ENCODE data around the gene C1QTNF1. TPM values are rescaled to one million over a fixed set of nuclear protein-coding genes. Genes with fewer than 3 reads are reported as not detected.
A peak's percentile ranks its signal among the peaks of the same experiment; 100 is the strongest.

C1QTNF1 gene
- total RNA-seq, 1 donor: 13.8 TPM

DNA sequence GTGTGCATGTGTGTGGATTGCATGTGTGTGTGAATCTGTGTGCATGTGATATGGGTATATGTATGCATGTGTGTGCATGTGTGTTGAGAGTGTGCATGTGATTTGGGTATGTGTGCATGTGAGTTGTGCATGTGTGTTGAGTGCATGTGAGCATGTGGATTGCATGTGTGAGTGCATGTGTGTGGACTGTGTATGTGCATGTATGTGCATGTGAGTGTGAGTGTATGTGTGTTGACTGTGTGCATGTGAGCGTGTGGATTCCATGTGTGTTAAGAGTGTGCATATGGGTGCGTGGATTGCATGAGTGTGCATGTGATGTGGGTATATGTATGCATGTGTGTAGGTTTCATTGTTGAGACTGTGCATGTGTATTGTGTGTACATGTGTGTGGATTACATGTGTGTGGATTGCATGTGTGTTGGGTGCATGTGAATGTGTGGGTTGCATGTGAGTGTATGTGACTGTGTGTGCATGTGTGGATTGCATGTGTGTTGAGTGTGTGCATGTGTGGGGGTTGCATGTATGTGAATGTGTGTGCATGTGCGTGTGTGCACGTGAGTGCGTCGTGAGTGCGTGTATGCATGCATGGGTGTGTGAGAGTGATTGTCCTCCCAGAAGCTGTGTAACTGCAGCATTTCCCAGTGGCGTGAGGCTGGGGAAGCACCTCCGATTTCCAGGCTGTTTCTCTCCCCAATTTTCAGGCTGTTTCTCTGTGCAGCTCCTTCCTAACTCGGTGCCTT is 19.4 kb downstream of the C1QTNF1 start:
- Histone ChIP-seq H3K36me3 (ENCODE audit: insufficient read depth, low read length) (no peaks in the 10 kb centered on the region), H3K4me1 (ENCODE audit: insufficient read depth, low read length) (peaks cover 23% of the 10 kb centered on the region), H4K20me1 (ENCODE audit: insufficient read depth, low read length) (no peaks in the 10 kb centered on the region), H3K4me3 (ENCODE audit: insufficient read depth, low read length) (no peak overlapping the region), H2AFZ (ENCODE audit: low read length) (no peak overlapping the region), H3K9me3 (ENCODE audit: low read depth, low read length) (no peaks in the 10 kb centered on the region), H3K79me2 (ENCODE audit: insufficient read depth, low read length) (no peaks in the 10 kb centered on the region), H3K27ac (ENCODE audit: low read depth, low read length) (no peak overlapping the region), H3K27me3 (ENCODE audit: insufficient read depth, low read length) (peaks cover 27% of the 10 kb centered on the region), H3K4me2 (ENCODE audit: insufficient read depth, low read length) (no peak overlapping the region)
- TF ChIP-seq, protein P1, sequence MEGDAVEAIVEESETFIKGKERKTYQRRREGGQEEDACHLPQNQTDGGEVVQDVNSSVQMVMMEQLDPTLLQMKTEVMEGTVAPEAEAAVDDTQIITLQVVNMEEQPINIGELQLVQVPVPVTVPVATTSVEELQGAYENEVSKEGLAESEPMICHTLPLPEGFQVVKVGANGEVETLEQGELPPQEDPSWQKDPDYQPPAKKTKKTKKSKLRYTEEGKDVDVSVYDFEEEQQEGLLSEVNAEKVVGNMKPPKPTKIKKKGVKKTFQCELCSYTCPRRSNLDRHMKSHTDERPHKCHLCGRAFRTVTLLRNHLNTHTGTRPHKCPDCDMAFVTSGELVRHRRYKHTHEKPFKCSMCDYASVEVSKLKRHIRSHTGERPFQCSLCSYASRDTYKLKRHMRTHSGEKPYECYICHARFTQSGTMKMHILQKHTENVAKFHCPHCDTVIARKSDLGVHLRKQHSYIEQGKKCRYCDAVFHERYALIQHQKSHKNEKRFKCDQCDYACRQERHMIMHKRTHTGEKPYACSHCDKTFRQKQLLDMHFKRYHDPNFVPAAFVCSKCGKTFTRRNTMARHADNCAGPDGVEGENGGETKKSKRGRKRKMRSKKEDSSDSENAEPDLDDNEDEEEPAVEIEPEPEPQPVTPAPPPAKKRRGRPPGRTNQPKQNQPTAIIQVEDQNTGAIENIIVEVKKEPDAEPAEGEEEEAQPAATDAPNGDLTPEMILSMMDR (IDR thresholded peaks at IDR 0.05; ENCODE audit: extremely low read depth, low read depth, low read length): no peak
- DNase-seq (ENCODE audit: insufficient read length, low spot score, missing footprints): no peak

DNA sequence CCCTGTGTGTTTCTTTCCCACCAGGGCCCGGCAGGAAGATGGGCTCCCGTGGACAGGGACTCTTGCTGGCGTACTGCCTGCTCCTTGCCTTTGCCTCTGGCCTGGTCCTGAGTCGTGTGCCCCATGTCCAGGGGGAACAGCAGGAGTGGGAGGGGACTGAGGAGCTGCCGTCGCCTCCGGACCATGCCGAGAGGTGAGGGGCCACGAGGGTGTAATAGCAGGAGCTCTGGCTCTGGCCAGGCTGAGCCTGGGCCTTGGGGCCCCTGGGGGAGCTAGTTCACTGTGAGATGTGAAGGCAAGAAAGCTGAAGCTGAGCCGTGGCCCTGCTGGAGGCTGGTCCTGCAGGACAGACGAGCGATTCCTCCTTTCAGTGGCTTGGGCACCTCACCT is 20.0 kb downstream of the C1QTNF1 start:
- Histone ChIP-seq H2AFZ (ENCODE audit: low read length) (no peak overlapping the region), H3K79me2 (ENCODE audit: insufficient read depth, low read length) (no peaks in the 10 kb centered on the region), H3K4me1 (ENCODE audit: insufficient read depth, low read length) (peaks cover 21% of the 10 kb centered on the region), H3K36me3 (ENCODE audit: insufficient read depth, low read length) (no peaks in the 10 kb centered on the region), H3K4me3 (ENCODE audit: insufficient read depth, low read length) (no peak overlapping the region), H4K20me1 (ENCODE audit: insufficient read depth, low read length) (no peaks in the 10 kb centered on the region), H3K4me2 (ENCODE audit: insufficient read depth, low read length) (no peak overlapping the region), H3K27ac (ENCODE audit: low read depth, low read length) (no peak overlapping the region), H3K27me3 (ENCODE audit: insufficient read depth, low read length) (peaks cover 27% of the 10 kb centered on the region), H3K9me3 (ENCODE audit: low read depth, low read length) (no peaks in the 10 kb centered on the region)
- TF ChIP-seq, protein P1 (IDR thresholded peaks at IDR 0.05; ENCODE audit: extremely low read depth, low read depth, low read length): no peak
- peak; percentile 37 for DNase-seq (ENCODE audit: insufficient read length, low spot score, missing footprints)

DNA sequence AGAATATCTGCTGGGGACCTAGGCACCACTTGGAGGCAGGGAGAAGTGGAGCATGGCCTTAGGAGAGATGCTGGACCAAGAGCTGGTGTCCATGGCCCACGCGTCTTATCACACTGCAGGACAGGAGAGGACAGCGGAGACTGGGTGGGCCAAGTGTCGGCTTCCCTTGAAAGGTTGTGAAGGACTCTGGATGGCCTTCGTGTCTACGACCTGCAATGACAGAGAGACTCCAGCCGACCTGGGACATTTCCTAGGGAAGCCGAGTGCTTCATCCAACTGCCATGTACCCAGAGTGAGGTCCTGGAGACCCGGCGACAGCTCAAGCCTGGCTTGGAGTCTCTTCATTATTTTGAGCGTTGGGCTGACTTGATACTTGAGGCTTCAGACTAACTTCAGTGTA is 20.5 kb downstream of the C1QTNF1 start:
- H3K4me1 ChIP-seq (ENCODE audit: insufficient read depth, low read length): peaks cover 17% of the 10 kb centered on the region
- no peak overlapping the region for H3K4me3 ChIP-seq (ENCODE audit: insufficient read depth, low read length)
- H3K4me2 ChIP-seq (ENCODE audit: insufficient read depth, low read length): no peak overlapping the region
- H3K79me2 ChIP-seq (ENCODE audit: insufficient read depth, low read length): no peaks in the 10 kb centered on the region
- H3K27me3 ChIP-seq (ENCODE audit: insufficient read depth, low read length): peaks cover 27% of the 10 kb centered on the region
- no peak overlapping the region for H3K27ac ChIP-seq (ENCODE audit: low read depth, low read length)
- no peaks in the 10 kb centered on the region for H3K36me3 ChIP-seq (ENCODE audit: insufficient read depth, low read length)
- TF ChIP-seq, protein P1 (IDR thresholded peaks at IDR 0.05; ENCODE audit: extremely low read depth, low read depth, low read length): no peak
- H2AFZ ChIP-seq (ENCODE audit: low read length): no peak overlapping the region
- H3K9me3 ChIP-seq (ENCODE audit: low read depth, low read length): no peaks in the 10 kb centered on the region
- H4K20me1 ChIP-seq (ENCODE audit: insufficient read depth, low read length): no peaks in the 10 kb centered on the region
- DNase-seq (ENCODE audit: insufficient read length, low spot score, missing footprints): peak; percentile 51

DNA sequence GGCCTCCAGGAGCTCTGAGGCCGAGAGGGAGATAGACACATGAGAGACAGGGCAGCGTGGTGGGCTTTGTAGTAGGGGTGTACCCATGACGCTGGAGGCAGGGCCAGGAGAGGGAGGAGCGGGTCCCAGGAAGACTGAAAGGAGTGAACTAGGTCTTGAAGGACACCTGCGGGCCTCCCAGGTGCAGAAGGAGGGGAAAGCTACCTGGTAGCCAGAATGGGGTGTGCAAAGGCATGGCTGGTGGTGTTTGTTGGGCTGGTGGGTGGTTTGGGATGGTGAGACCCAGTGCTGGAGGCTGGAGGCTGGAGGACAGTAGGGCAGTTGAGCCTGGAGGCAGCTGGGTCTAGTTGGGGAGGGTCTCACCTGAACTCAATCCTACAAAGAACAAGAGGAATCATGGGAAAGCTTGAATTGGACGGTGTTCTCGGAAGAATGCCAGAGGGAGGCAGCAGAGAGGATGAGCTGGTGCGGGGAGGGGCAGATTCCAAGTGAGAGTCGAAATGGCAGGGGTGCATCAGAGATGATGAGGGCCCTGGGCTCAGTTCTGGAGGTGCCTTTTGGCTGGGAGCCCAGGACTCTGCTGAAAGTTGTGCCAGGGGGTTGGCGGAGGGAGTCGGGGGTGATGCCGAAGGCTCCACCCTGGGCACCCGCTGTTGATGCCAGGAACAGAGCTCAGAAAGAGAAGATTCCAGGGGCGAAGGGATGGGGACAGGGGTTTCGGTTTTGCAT is 21.2 kb downstream of the C1QTNF1 start:
- Histone ChIP-seq H3K9me3 (ENCODE audit: low read depth, low read length) (no peaks in the 10 kb centered on the region), H4K20me1 (ENCODE audit: insufficient read depth, low read length) (no peaks in the 10 kb centered on the region), H3K4me1 (ENCODE audit: insufficient read depth, low read length) (peaks cover 17% of the 10 kb centered on the region), H3K27ac (ENCODE audit: low read depth, low read length) (no peak overlapping the region), H3K79me2 (ENCODE audit: insufficient read depth, low read length) (no peaks in the 10 kb centered on the region), H2AFZ (ENCODE audit: low read length) (no peak overlapping the region), H3K36me3 (ENCODE audit: insufficient read depth, low read length) (no peaks in the 10 kb centered on the region), H3K4me2 (ENCODE audit: insufficient read depth, low read length) (no peak overlapping the region), H3K4me3 (ENCODE audit: insufficient read depth, low read length) (no peak overlapping the region), H3K27me3 (ENCODE audit: insufficient read depth, low read length) (peaks cover 27% of the 10 kb centered on the region)
- DNase-seq (ENCODE audit: insufficient read length, low spot score, missing footprints): peak; percentile 73
- TF ChIP-seq, protein P1 (IDR thresholded peaks at IDR 0.05; ENCODE audit: extremely low read depth, low read depth, low read length): no peak
